Heart left ventricle (tissue), 13 donors: Measurements from ENCODE around the gene DPP3.

Experiments
- CTCF ChIP-seq, 12 donors: fragments of 200-600 bp; sonication (generic) in 4 of 12; IDR thresholded peaks; one replicate each; pipeline versions ENCODE4 v1.5.0 to v1.8.0; 2018 to 2022; ENCODE audit warnings: antibody characterized with exemption in 12 of 12, mild to moderate bottlenecking in 5 of 12
- POLR2A ChIP-seq, 2 donors: fragments of 450-650 bp; IDR thresholded peaks; one replicate each; pipeline ENCODE4 v1.6.1; 2017; ENCODE audit warnings: antibody characterized with exemption in 2 of 2, mild to moderate bottlenecking in 2 of 2, moderate library complexity in 2 of 2
- donor health status: ischemic (EF 13 %, LVEDD 7.1; RV severe dilation, severe dysfunction).
- donor health status: DM: no; HTN: yes; CAD: no.
- donor health status: DM: no; HTN: no; CAD: no.
- donor health status: ischemic (EF 25% LVEDD 6.9; RV normal size, moderate dysfunction).
- donor health status: ischemic (EF 25% LVEDD 5.7; RV mildly dilated, moderate dysfunction).
- donor health status: ischemic (EF 35%, LVEDD 5.7; RV mildly dilated, moderate dysfunction).
- donor health status: nonischemic (EF 11% LVEDD 7.7; RV severe dilation, severe dysfunction).
- donor health status: DM: yes; HTN: yes; CAD: no.
- donor health status: PGD.
- donor health status: ischemic (EF 29% LVEDD 5.4; RV normal size, mild dysfunction).
- donor health status: nonischemic (EF 23%, LVEDD 6.1; RV moderate dilation, normal function).

DNA sequence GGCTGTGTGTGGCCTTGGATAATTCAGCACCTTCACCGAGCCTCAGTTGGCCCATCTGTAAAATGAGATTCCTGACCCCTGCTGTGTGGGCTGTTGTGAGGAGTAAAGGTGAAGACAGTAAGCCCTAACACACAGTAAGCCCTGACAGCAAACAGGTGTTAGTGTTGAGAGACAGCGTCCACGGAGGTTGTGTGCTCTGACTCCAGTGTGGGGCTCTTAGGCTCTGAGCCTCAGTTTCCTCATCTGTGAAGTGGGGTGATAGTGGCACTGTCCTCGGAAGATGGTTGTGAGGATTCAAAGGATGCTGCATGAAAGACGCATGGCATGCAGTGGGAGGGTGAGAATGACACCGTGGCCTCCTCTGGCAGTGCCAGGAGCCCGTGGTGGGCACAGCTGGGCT lies 14.2 kb downstream of the DPP3 start:
- TF ChIP-seq CTCF (IDR thresholded peaks at IDR 0.05) = no peak
- TF ChIP-seq POLR2A (IDR thresholded peaks at IDR 0.05) = no peak
